HG03575 (cell line): Measurements from ENCODE around the gene GPR50.

ENCODE experiments used
- ATAC-seq: cut with Tn5 transposase; IDR thresholded peaks from one replicate; pipeline ENCODE4 v1.9.1; 2021; ENCODE audit not compliant: unreplicated experiment, insufficient number of reproducible peaks, low FRiP score; ENCODE audit errors: extremely low read depth

The GPR50 gene

GRCh38 chrX:151206871-151207270 lies 30.5 kb downstream of the GPR50 start:
- no peak for ATAC-seq

- no peak for ATAC-seq
Observed at GRCh38 chrX:151225843-151226242, 49.5 kb downstream of the GPR50 start.

GRCh38 chrX:151226941-151227340 lies 50.6 kb downstream of the GPR50 start:
- ATAC-seq = no peak

GRCh38 chrX:151227627-151228026 lies 51.2 kb downstream of the GPR50 start:
- no peak for ATAC-seq

GRCh38 chrX:151228935-151229334 lies 52.6 kb downstream of the GPR50 start:
- ATAC-seq = no peak
